Measurements from ENCODE around the gene DDX47.

- TF ChIP-seq, protein P1, sequence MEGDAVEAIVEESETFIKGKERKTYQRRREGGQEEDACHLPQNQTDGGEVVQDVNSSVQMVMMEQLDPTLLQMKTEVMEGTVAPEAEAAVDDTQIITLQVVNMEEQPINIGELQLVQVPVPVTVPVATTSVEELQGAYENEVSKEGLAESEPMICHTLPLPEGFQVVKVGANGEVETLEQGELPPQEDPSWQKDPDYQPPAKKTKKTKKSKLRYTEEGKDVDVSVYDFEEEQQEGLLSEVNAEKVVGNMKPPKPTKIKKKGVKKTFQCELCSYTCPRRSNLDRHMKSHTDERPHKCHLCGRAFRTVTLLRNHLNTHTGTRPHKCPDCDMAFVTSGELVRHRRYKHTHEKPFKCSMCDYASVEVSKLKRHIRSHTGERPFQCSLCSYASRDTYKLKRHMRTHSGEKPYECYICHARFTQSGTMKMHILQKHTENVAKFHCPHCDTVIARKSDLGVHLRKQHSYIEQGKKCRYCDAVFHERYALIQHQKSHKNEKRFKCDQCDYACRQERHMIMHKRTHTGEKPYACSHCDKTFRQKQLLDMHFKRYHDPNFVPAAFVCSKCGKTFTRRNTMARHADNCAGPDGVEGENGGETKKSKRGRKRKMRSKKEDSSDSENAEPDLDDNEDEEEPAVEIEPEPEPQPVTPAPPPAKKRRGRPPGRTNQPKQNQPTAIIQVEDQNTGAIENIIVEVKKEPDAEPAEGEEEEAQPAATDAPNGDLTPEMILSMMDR (IDR thresholded peaks at IDR 0.05; ENCODE audit: low read length): no peak
- no peak for TF ChIP-seq EZH2 (IDR thresholded peaks at IDR 0.05; ENCODE audit: borderline replicate concordance, low read length)
Measured at GRCh38 chr12:12796171-12796570, 17.0 kb upstream of the DDX47 start.

Measured in OCI-LY1 (cell line).